ENCODE results near the gene NBAS.
A peak's percentile ranks its signal among the peaks of the same experiment; 100 is the strongest.

Gene NBAS

DNA sequence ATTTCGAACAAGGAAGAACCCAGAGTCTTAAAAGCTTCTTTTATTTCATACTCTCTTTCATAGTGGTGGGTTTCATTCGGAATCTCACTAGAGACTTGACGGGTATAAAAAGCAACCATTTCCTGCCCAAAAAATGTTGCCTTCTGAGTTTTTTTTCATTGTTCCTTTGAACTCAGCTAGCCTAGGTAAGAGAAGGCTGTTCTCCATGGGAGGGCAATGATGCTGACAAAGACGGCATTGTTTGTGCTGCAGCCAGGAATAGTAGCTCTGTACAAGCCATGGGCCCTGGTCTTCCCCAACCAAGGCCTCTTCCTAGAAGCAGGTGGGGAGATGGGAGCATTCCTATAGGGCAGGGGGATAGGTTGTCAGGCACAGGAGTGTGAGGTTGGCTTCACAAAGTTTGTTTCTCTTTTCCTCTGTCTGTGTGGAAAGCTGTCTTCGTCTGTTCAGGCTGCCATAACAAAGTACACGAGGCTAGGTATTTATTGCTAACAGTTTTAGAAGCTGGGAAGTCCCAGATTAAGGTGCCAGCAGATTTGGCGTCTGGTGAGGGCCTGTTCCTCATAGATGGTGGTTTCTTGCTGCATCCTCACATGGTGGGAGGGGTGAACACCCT, 405.1 kb downstream of the NBAS start:
- DNase-seq, result no peak

DNA sequence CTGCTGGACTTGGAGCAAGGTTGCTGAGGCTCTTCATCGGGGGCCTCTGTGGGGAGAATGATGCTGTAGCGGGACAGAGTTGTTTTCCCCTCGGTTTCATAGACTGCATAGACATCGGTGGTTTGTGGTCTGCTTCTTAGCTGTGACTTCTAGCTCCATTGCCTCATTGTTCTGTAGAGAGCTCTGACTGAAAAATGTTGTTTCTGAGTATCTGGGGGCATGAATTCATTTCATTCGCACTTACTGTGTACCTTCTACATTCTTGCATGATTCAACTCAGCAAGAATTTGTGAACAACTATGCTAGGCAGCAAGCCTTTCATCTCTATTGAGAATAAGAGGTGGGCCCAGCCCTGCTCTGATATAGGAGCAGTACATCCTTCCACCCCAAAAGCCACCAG, 406.8 kb downstream of the NBAS start:
- no peak for DNase-seq

DNA sequence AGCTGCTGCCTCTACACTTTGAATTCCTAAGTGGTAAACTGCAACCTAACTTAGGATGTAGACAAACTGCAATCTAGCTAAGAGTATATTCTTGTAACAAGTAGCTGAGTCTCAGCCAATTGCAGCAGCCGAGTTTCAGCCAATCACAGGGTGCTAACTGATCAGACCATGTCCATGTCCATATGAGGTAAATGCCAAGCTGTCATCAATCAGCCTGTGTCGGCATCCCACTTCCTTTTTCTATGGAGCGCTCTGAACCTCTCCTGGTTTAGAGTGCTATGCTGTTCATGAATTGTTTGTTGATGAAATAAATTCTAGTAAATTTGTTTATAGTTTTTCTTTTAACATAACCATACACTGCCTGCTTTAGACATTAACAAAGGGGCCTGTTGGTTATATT, 408.8 kb downstream of the NBAS start:
- DNase-seq, result no peak

DNA sequence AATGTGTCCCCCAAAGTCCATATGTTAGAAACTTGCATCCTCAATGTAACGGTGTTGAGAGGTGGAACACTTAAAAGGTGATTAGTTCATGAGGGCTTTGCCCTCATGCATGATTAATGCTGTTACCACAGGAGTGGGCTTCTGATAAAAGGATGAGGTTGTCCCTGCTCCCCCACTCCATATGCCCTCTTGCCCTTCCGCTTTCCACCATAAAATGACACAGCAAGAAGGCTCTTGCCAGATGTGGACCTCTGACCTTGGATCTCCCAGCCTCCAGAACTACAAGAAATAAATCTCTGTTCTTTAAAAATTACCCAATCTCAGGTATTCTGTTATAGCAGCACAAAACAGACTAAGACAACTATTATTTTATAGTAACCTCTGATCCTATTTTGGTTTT, 412.1 kb downstream of the NBAS start:
- DNase-seq, result no peak

DNA sequence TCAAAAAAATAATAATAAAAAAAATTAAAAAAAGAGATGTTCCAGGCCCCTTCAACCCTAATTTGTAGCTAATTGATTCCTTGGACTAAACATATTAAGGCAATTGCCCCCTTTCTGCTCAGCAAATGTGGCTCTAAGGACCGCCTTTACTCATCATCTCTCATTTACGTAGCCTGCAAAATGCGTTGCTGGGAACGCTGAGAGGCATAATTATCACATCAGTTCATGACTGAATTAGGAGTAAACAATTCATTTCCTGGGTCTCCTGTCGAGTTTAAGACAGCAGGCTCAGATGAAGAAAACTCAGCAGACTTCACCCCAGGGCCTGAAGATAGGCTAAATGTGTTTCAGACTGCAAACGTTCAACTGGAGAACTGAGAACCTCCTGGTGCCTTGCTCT, 413.5 kb downstream of the NBAS start:
- DNase-seq, result no peak

DNA sequence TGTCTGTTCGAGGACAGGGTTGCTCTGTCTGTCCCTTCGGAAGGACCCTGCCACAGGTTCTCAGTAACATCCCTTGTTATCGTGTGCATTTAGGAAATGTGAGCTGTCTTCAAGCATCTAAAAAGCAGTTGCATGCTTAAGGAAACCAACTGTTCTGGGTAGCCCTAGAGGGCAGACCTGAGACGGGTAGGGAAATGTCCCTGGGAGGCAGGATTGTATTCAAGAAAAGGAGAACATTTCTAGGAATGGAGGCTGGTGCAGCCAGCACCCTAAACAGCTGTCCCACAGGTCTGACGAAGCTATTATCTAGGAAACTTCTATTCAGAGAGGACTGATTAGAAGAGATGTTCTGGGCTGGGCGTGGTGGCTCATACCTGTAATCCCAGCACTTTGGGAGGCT, 414.2 kb downstream of the NBAS start:
- DNase-seq, result no peak

GRCh38 chr2:15145919-15146318, 415.2 kb downstream of the NBAS start:
- no peak for DNase-seq

DNA sequence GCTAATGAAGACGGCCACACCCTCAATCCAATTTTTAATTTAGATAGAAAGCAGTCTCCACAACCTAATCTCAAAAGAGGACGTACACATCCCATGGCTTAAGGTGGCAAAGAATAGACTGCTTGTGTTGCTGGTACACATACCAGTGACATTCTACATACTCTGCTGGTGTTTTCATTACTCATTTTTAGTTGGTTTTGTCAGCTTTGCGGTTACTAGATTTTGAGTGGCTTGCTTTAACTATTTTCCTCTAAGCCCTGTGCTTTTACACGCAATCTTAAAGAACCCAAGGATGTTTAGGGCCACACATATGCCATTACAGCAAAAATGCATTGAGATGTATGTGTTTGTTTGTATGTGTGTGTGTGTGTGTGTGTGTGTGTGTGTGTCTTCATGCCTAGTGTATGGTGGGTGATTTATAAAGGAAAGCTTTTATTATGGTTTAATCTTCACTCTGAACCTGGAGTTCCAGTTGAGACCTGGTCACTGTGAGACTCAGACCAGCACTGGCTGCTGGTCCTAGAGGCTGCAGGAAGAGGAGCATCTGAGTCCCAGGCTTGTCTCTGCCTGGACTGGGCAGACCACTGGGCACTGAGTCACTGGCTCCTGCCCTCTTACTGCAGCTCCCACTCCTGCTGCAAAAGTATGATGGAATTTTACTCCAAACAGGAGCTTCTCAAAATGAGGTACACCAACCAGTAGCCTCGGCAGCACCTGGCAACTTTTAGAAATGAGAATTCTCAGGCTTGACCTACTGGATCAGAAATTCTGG, 415.9 kb downstream of the NBAS start:
- no peak for DNase-seq

GRCh38 chr2:15142069-15142689, 419.0 kb downstream of the NBAS start:
- no peak for DNase-seq

GRCh38 chr2:15141211-15141610, 419.9 kb downstream of the NBAS start:
- no peak for DNase-seq

GRCh38 chr2:15136639-15137038, 424.5 kb downstream of the NBAS start:
- no peak for DNase-seq

GRCh38 chr2:15134957-15135356, 426.2 kb downstream of the NBAS start:
- DNase-seq, result no peak

DNA sequence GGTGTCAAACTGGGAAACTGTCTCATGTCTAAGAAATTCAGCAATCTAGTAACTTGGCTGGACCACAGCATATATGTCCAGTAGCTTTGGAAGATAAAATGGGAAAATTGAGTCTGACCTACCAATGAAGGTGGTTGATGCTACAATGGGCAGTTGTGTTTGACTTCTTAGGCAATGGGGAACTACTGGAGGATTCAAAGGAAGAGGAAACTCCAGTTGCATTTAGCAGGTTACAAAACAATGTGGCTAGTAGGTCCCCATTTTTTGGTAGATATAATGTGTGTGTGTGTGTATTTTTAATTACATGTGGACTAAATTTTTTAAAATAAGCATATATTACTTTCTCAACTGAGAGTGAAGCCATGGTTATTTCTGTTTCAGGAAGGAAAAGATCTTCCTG, 427.7 kb downstream of the NBAS start:
- no peak for DNase-seq

- no peak for DNase-seq
Observed at GRCh38 chr2:15128846-15129245, 432.3 kb downstream of the NBAS start.

DNA sequence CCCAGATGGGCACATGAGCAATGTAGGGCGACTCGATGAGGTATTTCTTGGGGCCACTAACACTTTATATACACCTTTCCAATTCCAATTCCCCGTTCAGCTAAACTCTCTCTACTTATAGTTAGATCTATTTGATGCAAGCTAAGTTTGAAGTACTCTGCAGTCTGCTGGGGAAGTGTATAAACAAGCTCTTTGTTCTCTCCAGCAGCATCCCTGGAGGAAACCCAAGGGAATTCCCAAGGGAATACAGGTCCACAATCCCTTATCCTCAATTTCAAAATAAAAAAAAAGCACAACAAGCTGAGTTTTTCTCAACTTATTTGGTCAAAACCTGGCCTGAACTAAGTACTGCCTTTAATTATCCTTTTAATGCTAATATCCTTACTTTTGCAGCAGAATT, 433.3 kb downstream of the NBAS start:
- DNase-seq, result peak in 1 of 2 experiments; percentile 28

DNA sequence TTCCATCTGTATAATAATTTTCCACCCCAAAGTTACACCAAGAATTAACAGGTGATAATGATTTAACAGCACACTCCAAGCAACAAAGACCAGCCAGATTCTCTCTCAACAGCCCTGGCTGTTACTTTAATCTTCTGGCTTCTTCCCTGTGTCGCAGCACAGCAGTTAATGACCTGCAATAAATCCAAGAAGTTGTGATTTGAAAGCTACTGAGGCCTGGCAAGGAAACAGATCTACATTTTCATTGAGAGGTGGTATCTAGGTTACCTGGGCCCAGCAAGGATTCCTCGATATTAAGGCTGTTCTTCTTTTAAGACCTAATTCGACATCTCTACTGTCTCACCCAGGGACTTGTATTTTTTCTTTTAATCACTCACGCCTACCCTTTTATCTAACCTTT, 433.8 kb downstream of the NBAS start:
- DNase-seq, result no peak

DNA sequence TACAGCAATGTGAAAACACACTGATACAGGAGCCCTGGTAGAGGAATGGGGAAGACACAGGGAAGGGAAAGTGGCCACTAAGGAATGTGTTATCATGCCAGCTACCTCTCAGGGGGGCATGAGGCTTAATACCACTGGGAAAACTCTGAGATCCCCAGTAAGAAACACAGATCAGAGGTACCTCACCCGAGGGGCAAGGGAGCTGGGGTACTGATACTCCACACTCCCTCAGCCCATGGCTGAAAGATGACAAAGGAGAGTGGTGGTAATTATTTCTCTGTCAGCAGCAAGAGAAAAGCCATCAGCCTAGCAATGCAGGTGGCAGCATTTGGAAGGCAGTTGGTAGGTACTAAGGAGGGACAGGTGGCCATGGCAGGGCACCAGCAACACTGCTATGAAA, 434.8 kb downstream of the NBAS start:
- DNase-seq, result no peak

DNA sequence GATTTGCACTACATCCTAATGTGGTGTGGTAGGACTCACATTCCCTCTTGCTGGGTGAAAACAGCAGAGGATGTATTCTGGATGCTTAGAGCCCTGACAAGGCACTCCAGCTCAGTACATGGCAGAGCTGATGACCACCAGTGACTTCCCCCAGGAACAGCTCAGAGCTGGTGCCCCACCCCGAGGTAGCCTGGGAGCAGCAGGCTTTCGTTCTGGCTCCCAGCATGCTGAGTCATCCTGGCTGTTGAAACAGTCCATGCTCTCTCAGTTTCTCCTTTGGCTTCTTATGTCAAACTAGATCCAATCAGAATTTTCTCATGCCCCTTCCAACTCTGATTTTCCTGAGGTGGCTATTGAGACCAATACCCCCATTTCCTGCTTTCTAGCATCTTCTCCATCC, 438.2 kb downstream of the NBAS start:
- no peak for DNase-seq

DNA sequence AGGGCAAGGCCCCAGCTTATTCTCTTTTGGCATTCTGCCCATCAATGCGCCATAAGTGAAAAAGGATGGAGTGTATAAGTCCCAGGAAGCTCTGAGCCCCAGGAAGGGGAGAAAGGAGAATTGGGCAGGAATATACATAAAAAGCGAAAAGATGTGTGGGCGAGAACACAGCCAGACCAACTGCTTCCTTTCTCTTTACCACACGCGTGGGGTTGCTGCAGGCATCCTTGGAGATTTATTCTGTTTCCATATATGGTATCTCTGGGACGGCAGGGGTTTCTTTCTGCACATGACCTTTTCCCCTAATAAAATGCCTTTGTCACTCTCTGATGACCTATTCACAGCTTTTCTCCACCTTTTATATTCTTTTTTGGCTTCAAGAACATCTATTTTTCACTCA, 440.5 kb downstream of the NBAS start:
- peak in 1 of 2 experiments; percentile 47 for DNase-seq

GRCh38 chr2:15119722-15120175, 441.4 kb downstream of the NBAS start:
- DNase-seq, result peak in 1 of 2 experiments; percentile 23

DNA sequence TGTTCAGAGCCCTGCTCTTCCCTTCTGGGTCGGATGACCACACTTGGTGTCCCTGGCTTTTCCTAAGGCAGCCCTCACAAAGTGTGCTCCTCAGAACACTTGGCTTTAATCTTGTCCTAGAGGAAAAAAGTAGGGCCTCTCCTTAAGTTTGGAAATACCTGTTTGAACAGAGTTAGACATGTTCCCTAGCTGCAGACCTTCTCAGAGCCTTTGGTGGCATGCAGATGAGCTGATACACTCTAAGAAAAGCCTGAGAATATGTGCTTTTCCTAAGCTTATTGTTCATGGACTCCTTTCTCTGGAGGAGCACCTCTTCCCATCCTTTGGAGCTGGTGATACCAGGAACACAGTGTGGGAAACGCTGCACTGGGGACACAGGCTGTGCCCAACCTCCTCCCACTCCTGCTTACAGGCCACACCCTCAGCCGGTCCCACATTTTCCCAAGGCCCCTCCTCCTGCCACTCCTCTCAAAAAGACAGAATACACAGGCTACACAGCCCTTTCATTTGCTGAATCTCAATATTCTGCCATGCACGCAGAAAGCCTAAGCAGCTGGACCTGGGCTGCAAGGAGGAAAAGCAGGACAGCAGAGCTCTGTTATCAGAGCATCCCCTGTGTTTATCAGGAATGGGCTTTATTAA, 443.6 kb downstream of the NBAS start:
- no peak for DNase-seq

All from NCI-H524 (cell line).